ENCODE measurements around the gene APOL4.
"Not testable (repeated sequence)": the region's sequence is repeated elsewhere in the genome, so short reads cannot be mapped to it uniquely, and the experiment has no call there.

Gene APOL4

DNA sequence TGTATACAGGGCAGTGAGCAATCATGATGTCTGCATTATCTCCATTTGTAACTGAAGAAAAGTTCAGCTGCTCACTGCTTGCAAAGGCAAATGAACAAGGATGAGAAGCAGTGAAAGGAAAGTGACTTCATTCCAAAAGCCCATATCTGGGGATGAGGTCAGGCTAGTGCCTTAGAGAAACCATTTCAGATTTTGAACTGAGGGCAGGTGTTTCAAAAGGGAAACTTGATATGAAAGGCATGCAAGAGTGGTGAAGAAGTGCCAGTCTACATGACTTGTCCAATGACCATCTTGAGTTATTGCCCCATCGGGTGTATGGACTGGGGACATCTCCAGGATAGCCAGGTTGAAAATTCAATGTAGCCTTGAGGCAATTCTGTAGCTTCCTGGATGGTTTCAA, 7.3 kb upstream of the APOL4 start:
- H3K27ac ChIP-seq: no peak overlapping the region
- no peak for DNase-seq (ENCODE audit: low spot score)
- TF ChIP-seq, protein P1, sequence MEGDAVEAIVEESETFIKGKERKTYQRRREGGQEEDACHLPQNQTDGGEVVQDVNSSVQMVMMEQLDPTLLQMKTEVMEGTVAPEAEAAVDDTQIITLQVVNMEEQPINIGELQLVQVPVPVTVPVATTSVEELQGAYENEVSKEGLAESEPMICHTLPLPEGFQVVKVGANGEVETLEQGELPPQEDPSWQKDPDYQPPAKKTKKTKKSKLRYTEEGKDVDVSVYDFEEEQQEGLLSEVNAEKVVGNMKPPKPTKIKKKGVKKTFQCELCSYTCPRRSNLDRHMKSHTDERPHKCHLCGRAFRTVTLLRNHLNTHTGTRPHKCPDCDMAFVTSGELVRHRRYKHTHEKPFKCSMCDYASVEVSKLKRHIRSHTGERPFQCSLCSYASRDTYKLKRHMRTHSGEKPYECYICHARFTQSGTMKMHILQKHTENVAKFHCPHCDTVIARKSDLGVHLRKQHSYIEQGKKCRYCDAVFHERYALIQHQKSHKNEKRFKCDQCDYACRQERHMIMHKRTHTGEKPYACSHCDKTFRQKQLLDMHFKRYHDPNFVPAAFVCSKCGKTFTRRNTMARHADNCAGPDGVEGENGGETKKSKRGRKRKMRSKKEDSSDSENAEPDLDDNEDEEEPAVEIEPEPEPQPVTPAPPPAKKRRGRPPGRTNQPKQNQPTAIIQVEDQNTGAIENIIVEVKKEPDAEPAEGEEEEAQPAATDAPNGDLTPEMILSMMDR (conservative IDR thresholded peaks at IDR 0.05; ENCODE audit: low read depth): no peak
- ChIA-PET POLR2A (ENCODE audit: low non-redundant PET) (no interaction called here), CTCF (no interaction called here)

DNA sequence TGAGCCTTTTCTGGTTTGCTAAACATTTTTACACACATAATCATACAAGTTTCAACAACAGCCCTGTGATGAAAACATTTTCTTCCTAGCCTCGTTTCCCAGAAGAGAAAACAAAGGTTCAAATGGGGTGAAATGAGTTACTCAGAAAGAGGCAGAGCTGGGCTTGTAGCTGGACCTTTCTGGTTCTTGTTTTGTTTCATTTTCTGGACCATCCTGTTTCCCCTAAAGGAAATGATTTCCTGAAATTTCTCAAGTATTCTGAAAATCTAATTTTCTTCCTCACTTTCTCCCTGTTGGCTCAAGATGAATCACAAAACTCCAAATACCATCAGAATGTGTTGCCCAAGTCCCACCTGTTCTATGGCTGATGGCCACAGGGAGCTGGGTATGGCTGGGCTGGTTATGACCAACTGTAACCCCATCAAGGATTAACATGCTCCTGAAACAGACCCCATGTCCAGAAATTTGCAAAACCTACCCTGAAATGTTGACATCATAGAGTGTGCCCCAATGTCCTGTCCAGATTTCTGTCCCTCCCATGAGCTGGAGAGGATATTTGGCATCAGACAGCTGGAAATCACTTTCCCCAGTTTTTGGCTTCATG, 6.7 kb upstream of the APOL4 start:
- ChIA-PET POLR2A (ENCODE audit: low non-redundant PET) (no interaction called here), CTCF (no interaction called here)
- DNase-seq (ENCODE audit: low spot score): no peak
- no peak overlapping the region for H3K27ac ChIP-seq
- TF ChIP-seq, protein P1 (conservative IDR thresholded peaks at IDR 0.05; ENCODE audit: low read depth): no peak

DNA sequence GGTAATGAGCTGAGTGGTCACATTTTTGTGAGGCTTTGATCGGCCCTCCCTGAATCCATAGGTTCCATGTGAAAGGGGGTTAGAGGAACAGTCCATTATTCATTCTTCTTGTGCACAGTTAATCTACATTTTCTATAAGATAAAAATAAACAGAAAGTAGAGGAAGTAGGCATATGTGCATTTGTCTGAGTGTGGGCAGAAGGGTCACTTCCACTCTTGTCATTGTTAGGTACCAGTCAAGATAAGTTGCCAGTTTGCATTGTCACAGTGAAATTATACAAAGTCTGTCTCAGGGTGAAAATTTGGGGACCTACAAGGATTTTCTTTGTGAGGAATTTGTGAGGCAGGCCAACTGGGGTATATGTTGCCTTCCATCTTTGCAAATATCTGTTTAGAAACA, 4.6 kb upstream of the APOL4 start:
- CTCF ChIA-PET: no interaction called here
- H3K27ac ChIP-seq: no peak overlapping the region
- no peak for DNase-seq (ENCODE audit: low spot score)

DNA sequence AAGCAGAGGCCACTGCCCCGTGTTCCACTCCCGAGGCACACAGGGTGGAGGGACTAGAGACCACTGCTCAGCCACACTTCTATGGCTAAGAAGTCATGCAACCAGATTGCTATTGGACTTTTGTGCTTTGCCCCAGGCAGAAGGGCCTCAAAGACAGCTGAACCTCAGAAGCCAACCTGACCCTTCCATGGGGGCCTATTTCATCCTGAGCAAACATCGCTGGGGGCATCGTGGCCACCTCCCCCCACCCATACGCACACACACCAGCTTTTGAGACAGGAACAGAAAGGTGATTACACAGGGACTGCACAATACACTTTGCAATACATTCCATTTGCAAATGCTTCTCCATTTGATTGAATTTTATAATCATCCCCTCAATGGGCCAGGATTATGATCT, 4.0 kb upstream of the APOL4 start:
- CTCF ChIA-PET; POLR2A ChIA-PET (ENCODE audit: low non-redundant PET): not testable (repeated sequence)

More for the DNA sequence above, 4.6 kb upstream of the APOL4 start:
- POLR2A ChIA-PET (ENCODE audit: low non-redundant PET): no interaction called here
- TF ChIP-seq, protein P1 (conservative IDR thresholded peaks at IDR 0.05; ENCODE audit: low read depth): no peak

DNA sequence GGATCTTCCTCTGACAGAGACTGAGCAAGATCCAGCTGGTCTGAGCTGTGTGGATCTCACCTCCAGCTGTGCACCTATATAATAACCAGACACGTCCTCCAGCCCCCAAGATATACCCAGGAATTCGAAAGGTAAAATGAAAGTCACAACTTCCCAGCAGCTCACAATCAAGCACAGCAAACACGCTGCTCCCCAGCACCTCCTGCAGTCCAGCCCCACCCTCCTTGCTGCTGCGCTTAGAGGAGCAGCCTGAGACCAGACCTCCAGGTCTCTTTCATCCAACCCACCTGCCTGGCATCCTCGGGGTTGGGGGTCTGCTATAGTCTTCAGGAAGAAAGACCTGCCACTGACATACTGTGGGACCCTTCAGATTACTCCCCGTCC, 3.0 kb upstream of the APOL4 start:
- DNase-seq (ENCODE audit: low spot score): no peak
- ChIA-PET CTCF (interaction anchor here (0.6 kb wide), 1 partner anchor 405 kb away, joined by 5 read pairs; no protein-coding TSS in a partner anchor), POLR2A (ENCODE audit: low non-redundant PET) (no interaction called here)

More for the DNA sequence above, 4.0 kb upstream of the APOL4 start:
- not testable (repeated sequence) for DNase-seq (ENCODE audit: low spot score); H3K27ac ChIP-seq

DNA sequence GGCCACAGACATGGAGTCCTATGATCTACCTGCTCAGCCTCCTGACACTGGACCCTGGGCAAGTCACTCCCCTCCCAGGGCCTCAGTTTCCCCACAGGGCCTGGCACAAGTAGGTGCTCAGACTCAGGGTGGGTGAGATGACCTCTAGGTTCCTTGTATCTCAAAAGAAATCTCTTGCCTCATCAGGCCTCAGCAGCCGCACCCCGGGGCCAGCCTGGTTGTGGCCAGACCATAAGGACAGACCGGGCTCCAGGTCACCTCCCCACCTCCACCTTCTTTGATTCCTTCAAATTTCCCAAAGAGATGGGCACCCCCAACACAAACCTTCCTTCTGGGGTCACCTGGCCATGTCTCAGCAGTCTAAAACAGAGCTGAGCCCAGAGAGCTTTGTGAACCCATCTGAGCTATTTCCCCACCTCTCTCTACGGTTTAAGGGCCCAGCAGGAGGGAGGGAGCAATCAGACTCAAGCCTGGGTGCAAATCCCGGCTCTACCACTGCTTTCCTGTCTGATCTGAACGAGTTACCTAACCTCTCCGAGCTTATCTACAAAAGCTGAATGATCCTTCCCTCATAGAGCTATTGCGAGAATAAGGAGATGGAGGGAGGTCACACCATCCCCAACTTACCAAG, 2.5 kb upstream of the APOL4 start:
- POLR2A ChIA-PET (ENCODE audit: low non-redundant PET): no interaction called here
- TF ChIP-seq, protein P1 (conservative IDR thresholded peaks at IDR 0.05; ENCODE audit: low read depth): no peak
- H3K27ac ChIP-seq: no peak overlapping the region
- CTCF ChIA-PET: interaction anchor here (0.6 kb wide), 1 partner anchor 405 kb away, joined by 5 read pairs; no protein-coding TSS in a partner anchor
- no peak for DNase-seq (ENCODE audit: low spot score)

More for the DNA sequence above, 3.0 kb upstream of the APOL4 start:
- H3K27ac ChIP-seq: no peak overlapping the region
- TF ChIP-seq, protein P1 (conservative IDR thresholded peaks at IDR 0.05; ENCODE audit: low read depth): no peak

DNA sequence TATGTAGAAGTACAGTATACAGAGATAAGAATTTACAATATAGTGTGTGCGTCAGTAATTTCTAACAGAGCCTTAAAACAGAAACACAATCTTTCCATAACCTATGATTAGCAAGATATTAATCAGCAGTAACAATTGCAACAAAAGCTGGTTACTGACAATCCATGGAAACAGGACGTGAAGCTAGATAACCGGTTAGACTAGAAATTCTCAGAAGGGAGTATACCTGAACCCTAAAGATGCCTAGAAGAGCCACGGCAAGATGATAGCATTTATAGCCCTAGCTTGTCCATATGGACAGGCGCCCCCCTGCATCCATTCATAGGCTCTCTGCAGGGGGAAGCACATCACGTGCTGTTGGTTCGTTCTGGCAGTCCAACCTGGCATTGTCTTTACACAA, 1.8 kb upstream of the APOL4 start:
- CTCF ChIA-PET; POLR2A ChIA-PET (ENCODE audit: low non-redundant PET); DNase-seq (ENCODE audit: low spot score); H3K27ac ChIP-seq: not testable (repeated sequence)

DNA sequence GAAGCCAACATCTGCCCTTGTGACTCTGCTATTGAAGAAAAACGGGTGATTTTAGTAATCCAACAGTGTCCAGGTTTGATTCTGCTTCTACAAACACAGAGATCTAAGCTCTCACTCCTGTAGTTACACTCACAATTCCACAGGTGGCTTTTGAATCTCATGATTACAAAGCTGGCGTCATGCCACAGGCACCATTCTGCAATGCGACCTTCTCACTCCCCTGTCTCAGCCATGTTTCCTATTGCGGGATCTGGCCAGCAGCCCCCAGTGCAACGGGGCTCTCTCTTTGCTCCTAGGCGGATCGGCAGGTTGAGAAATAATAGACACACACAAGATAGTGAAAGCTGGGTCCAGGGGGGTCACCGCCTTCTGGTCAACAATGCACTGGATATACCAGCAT, 1.3 kb upstream of the APOL4 start:
- DNase-seq (ENCODE audit: low spot score); POLR2A ChIA-PET (ENCODE audit: low non-redundant PET); H3K27ac ChIP-seq: not testable (repeated sequence)
- CTCF ChIA-PET: interaction anchor here (0.6 kb wide), 1 partner anchor 43 kb away, joined by 3 read pairs; no protein-coding TSS in a partner anchor

DNA sequence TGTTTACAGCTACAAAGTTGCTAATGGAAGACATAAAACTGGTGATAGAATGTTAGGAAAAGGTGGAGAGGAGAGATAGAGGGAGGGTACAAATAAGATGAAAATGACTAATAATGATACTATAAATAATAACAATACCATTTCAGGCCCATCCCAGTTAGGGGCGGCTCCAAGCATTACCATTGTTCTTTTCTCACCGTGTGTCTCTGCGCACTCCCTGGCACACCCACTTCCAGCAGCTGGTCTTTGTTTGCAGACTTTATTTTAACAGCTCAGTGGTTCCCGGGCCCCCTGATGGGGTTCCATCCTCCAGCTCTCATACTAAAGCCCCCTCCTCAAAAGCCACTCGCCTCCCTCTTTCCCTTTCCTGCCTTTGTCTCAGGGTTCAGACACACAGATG, 584 bp downstream of the APOL4 start:
- POLR2A ChIA-PET (ENCODE audit: low non-redundant PET); CTCF ChIA-PET; DNase-seq (ENCODE audit: low spot score); H3K27ac ChIP-seq: not testable (repeated sequence)

Measured in RWPE1 (cell line).